Left lung (tissue), 10 donors: ENCODE measurements around the gene LHFPL3. TPM values are rescaled to one million over a fixed set of nuclear protein-coding genes. Genes with fewer than 3 reads are reported as not detected.

Experiments
- ATAC-seq: fragments of 200-7000 bp; cut with Tn5 transposase; one replicate; pipeline ENCODE4 v1.9.1; 2020; ENCODE audit warnings: moderate library complexity
- DNase-seq, 4 donors: peaks; one replicate each; pipeline ENCODE4 v3.0.0-alpha.2; 2013 to 2020
- H3K27ac ChIP-seq, 2 donors: fragments of 200-600 bp; sonication (generic) in 1 of 2; one replicate each; pipeline versions ENCODE4 v1.5.0 to v1.8.0; 2020 to 2021
- H3K27me3 ChIP-seq, 2 donors: fragments of 200-600 bp; sonication (generic) in 1 of 2; one replicate each; pipeline versions ENCODE4 v1.5.0 to v1.8.0; 2020 to 2021
- H3K36me3 ChIP-seq, 2 donors: fragments of 200-600 bp; sonication (generic) in 1 of 2; one replicate each; pipeline versions ENCODE4 v1.5.0 to v1.8.0; 2020 to 2021
- H3K4me1 ChIP-seq, 2 donors: fragments of 200-600 bp; one replicate each; pipeline ENCODE4 v1.8.0; 2021
- H3K4me3 ChIP-seq, 2 donors: fragments of 200-600 bp; sonication (generic) in 1 of 2; one replicate each; pipeline versions ENCODE4 v1.5.0 to v1.8.0; 2020 to 2021; ENCODE audit warnings: mild to moderate bottlenecking in 1 of 2
- H3K9me3 ChIP-seq, 2 donors: fragments of 200-600 bp; sonication (generic) in 1 of 2; one replicate each; pipeline versions ENCODE4 v1.5.0 to v1.8.0; 2020 to 2021
- CTCF ChIP-seq, 2 donors: fragments of 200-600 bp; sonication (generic) in 1 of 2; IDR thresholded peaks; one replicate each; pipeline versions ENCODE4 v1.5.0 to v1.8.0; 2021; ENCODE audit warnings: antibody characterized with exemption in 2 of 2
- intact Hi-C, 2 donors: fragments of 100-400 bp; cut with DNase I; formaldehyde crosslinking; loops; one replicate each; pipeline versions ENCODE4 v1.11.2 to v1.14.2; 2022
- polyA plus RNA-seq, 6 donors: library from polyadenylated mRNA; unstranded; fragments of 120-200 nt; gene quantifications; one replicate each; pipeline ENCODE4 v1.2.1, GENCODE V29; 2013; ENCODE audit not compliant: insufficient read length in 6 of 6
- total RNA-seq, 2 donors: library from RNA; stranded (reverse); fragmentation: NEBNext Ultra II Directional; extraction: Animal tissue kit (Norgen Biotek cat#: 25700); gene quantifications; one replicate each; pipeline ENCODE4 v1.2.1, GENCODE V29; 2021
- donor health status: DM: no; HTN: yes; CAD: no.
- donor health status: DM: no; HTN: no; CAD: no.

The LHFPL3 gene
- total and polyA plus RNA-seq, 8 donors, result 1.0 to 3.7 (median 2.5) TPM; not detected in 2

GRCh38 chr7:104795086-104795485 is 466.7 kb downstream of the LHFPL3 start:
- intact Hi-C loops, result no loop called here

GRCh38 chr7:104795616-104796398 is 467.4 kb downstream of the LHFPL3 start:
- DNase-seq (no peak), ATAC-seq (no peak)
- H3K4me1 ChIP-seq, result no peaks in the 10 kb centered on the region
- H3K4me3 ChIP-seq, result no peak overlapping the region
- H3K9me3 ChIP-seq, result no peaks in the 10 kb centered on the region
- intact Hi-C loops, result no loop called here
- no peak for TF ChIP-seq CTCF (IDR thresholded peaks at IDR 0.05)
- no peak overlapping the region for H3K27ac ChIP-seq
- H3K27me3 ChIP-seq, result no peaks in the 10 kb centered on the region
- no peaks in the 10 kb centered on the region for H3K36me3 ChIP-seq

More at GRCh38 chr7:104795086-104795485, 466.7 kb downstream of the LHFPL3 start:
- Histone ChIP-seq H3K27me3 (no peaks in the 10 kb centered on the region), H3K27ac (no peak overlapping the region), H3K4me3 (no peak overlapping the region), H3K4me1 (no peaks in the 10 kb centered on the region), H3K36me3 (no peaks in the 10 kb centered on the region), H3K9me3 (no peaks in the 10 kb centered on the region)
- no peak for ATAC-seq
- TF ChIP-seq CTCF (IDR thresholded peaks at IDR 0.05), result no peak
- no peak for DNase-seq

GRCh38 chr7:104800307-104800706 is 471.9 kb downstream of the LHFPL3 start:
- ATAC-seq, result no peak
- no peaks in the 10 kb centered on the region for H3K4me1 ChIP-seq
- no peaks in the 10 kb centered on the region for H3K9me3 ChIP-seq
- no peaks in the 10 kb centered on the region for H3K27me3 ChIP-seq
- H3K27ac ChIP-seq, result no peak overlapping the region
- no peak for TF ChIP-seq CTCF (IDR thresholded peaks at IDR 0.05)
- DNase-seq, result no peak
- no peaks in the 10 kb centered on the region for H3K36me3 ChIP-seq
- intact Hi-C loops, result no loop called here
- H3K4me3 ChIP-seq, result no peak overlapping the region

DNA sequence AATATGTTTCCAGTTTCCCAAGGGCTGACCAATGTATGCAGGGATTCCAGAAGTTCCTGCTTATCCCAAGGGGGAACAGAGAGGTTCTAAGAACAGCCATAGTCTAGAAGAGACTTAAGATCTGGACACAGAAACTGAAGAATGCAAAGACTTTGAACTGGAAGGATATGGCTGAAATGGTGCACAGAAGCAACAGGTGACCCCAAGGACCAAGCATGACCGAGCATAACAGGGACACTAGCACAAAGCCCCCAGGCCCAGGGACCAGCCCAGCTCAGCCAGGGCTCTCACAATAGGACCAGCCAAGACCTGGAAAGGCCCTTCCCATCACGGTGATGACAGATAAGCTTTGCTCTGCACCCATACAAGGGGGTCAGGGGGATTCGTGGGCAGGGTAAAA is 472.6 kb downstream of the LHFPL3 start:
- ATAC-seq (no peak), DNase-seq (no peak)
- intact Hi-C loops, result no loop called here
- H3K4me1 ChIP-seq, result no peaks in the 10 kb centered on the region
- H3K27me3 ChIP-seq, result no peaks in the 10 kb centered on the region
- no peak for TF ChIP-seq CTCF (IDR thresholded peaks at IDR 0.05)
- no peaks in the 10 kb centered on the region for H3K36me3 ChIP-seq
- no peaks in the 10 kb centered on the region for H3K9me3 ChIP-seq
- H3K4me3 ChIP-seq, result no peak overlapping the region
- H3K27ac ChIP-seq, result no peak overlapping the region

- no peak for TF ChIP-seq CTCF (IDR thresholded peaks at IDR 0.05)
- Histone ChIP-seq H3K27me3 (no peaks in the 10 kb centered on the region), H3K27ac (no peak overlapping the region), H3K4me1 (no peaks in the 10 kb centered on the region), H3K9me3 (no peaks in the 10 kb centered on the region), H3K36me3 (no peaks in the 10 kb centered on the region), H3K4me3 (no peak overlapping the region)
- ATAC-seq (no peak), DNase-seq (no peak)
- intact Hi-C loops, result no loop called here
Measured at GRCh38 chr7:104803931-104804330, 475.5 kb downstream of the LHFPL3 start.
